BJ (cell line): ENCODE results near the gene IFI44L. TPM values are rescaled to one million over a fixed set of nuclear protein-coding genes. Genes with fewer than 3 reads are reported as not detected.

Source experiments
- CTCF ChIA-PET: fragments of 350-600 bp; formaldehyde crosslinking; extraction: SDS; loops from one replicate; lab custom pipeline; 2021; ENCODE audit warnings: antibody characterized with exemption, inconsistent platforms; lab: Yijun Ruan, JAX
- POLR2A ChIA-PET: fragments of 300-600 bp; sonication (Branson Sonifier 250); formaldehyde crosslinking; extraction: SDS; loops from one replicate; lab custom pipeline; 2021; ENCODE audit warnings: antibody characterized with exemption; lab: Charles Lee
- DNase-seq: peaks from one replicate; pipeline ENCODE4 v3.0.0-alpha.2; 2011; ENCODE audit warnings: low read depth
- H3K27me3 ChIP-seq: 2 replicates; pipeline ENCODE4 v1.6.0; 2011; ENCODE audit warnings: low read length; ENCODE audit not compliant: control insufficient read depth, insufficient read depth
- H3K36me3 ChIP-seq: 2 replicates; pipeline ENCODE4 v1.5.1; 2011; ENCODE audit warnings: low read length; ENCODE audit not compliant: control insufficient read depth, insufficient read depth
- H3K4me3 ChIP-seq: 2 replicates; pipeline ENCODE4 v1.5.1; 2011; ENCODE audit warnings: low read depth, mild to moderate bottlenecking, control low read depth, low read length
- CTCF ChIP-seq: IDR thresholded peaks from 2 replicates; pipeline ENCODE4 v1.5.1; 2011; ENCODE audit warnings: low read depth, mild to moderate bottlenecking, control low read depth, inconsistent platforms, low read length, moderate library complexity; ENCODE audit not compliant: insufficient read depth
- polyA plus RNA-seq: library from polyadenylated mRNA; depleted of rRNA; stranded (reverse); fragments of >200 nt; gene quantifications from 2 replicates; pipeline ENCODE4 v1.2.3, GENCODE V29; 2011

The IFI44L gene
- polyA plus RNA-seq, 1 experiment: 0.28 TPM

GRCh38 chr1:78627321-78627720, 7.1 kb downstream of the IFI44L start:
- CTCF ChIA-PET: interaction anchor here (1.0 to 1.2 kb wide), 2 partner anchors 10 to 57 kb away, joined by 3 to 4 read pairs; no protein-coding TSS in a partner anchor
- POLR2A ChIA-PET: no interaction called here
- DNase-seq: no peak

GRCh38 chr1:78630600-78630999, 10.4 kb downstream of the IFI44L start:
- TF ChIP-seq CTCF: no peak
- H3K4me3 ChIP-seq: no peak overlapping the region
- H3K27me3 ChIP-seq: no peaks in the 10 kb centered on the region
- no peaks in the 10 kb centered on the region for H3K36me3 ChIP-seq
- ChIA-PET CTCF (no interaction called here), POLR2A (no interaction called here)
- DNase-seq: no peak

More at GRCh38 chr1:78627321-78627720, 7.1 kb downstream of the IFI44L start:
- no peak for TF ChIP-seq CTCF
- H3K36me3 ChIP-seq: no peaks in the 10 kb centered on the region
- no peaks in the 10 kb centered on the region for H3K27me3 ChIP-seq
- no peak overlapping the region for H3K4me3 ChIP-seq

GRCh38 chr1:78633209-78633608, 13.0 kb downstream of the IFI44L start:
- TF ChIP-seq CTCF: no peak
- Histone ChIP-seq H3K4me3 (no peak overlapping the region), H3K27me3 (no peaks in the 10 kb centered on the region), H3K36me3 (no peaks in the 10 kb centered on the region)
- DNase-seq: no peak
- POLR2A ChIA-PET: no interaction called here
- CTCF ChIA-PET: no interaction called here

- no peak for DNase-seq
- Histone ChIP-seq H3K27me3 (no peaks in the 10 kb centered on the region), H3K36me3 (no peaks in the 10 kb centered on the region), H3K4me3 (no peak overlapping the region)
- no peak for TF ChIP-seq CTCF
- CTCF ChIA-PET: interaction anchor here (0.7 kb wide), 1 partner anchor 14 kb away, joined by 3 read pairs; no protein-coding TSS in a partner anchor
- POLR2A ChIA-PET: no interaction called here
Measured at GRCh38 chr1:78640462-78640861, 20.2 kb downstream of the IFI44L start.

- CTCF ChIA-PET: interaction anchor here (1.0 kb wide), 1 partner anchor 13 kb away, joined by 3 read pairs; no protein-coding TSS in a partner anchor
Measured at GRCh38 chr1:78641558-78641957, 21.3 kb downstream of the IFI44L start.

More at GRCh38 chr1:78641558-78641957, 21.3 kb downstream of the IFI44L start:
- Histone ChIP-seq H3K36me3 (no peaks in the 10 kb centered on the region), H3K27me3 (no peaks in the 10 kb centered on the region), H3K4me3 (no peak overlapping the region)
- no peak for TF ChIP-seq CTCF
- no peak for DNase-seq
- POLR2A ChIA-PET: no interaction called here
